H1 (cell line): Measurements from ENCODE around the gene SRRM3. TPM values are rescaled to one million over a fixed set of nuclear protein-coding genes. Genes with fewer than 3 reads are reported as not detected.

Experiments
- CTCF ChIA-PET: fragments of 300-600 bp; sonication (Branson Sonifier 250); formaldehyde crosslinking; loops from one replicate; lab custom pipeline; 2021; ENCODE audit not compliant: partially characterized antibody; lab: Charles Lee
- POLR2A ChIA-PET: fragments of 300-600 bp; sonication (Branson Sonifier 250); formaldehyde crosslinking; loops from one replicate; lab custom pipeline; 2021; ENCODE audit warnings: inconsistent platforms; ENCODE audit not compliant: partially characterized antibody; lab: Charles Lee
- DNase-seq, 2 experiments: peaks; one replicate each; pipeline versions ENCODE4 v3.0.0 to v3.0.0-alpha.2; 2010 to 2022; ENCODE audit warnings: low spot score in 2 of 2, low read depth in 1 of 2, mixed read lengths in 1 of 2
- FAIRE-seq: peaks from 2 replicates; lab custom pipeline; 2011; peaks lifted over from hg19 to GRCh38; lab: Jason Lieb, UNC
- H2AFZ ChIP-seq: 2 replicates; pipeline ENCODE4 v1.8.1; 2012; ENCODE audit warnings: low read length, inconsistent platforms
- H2AK5ac ChIP-seq: 2 replicates; pipeline ENCODE4 v1.6.1; 2013; ENCODE audit warnings: low read depth, low read length
- H2BK120ac ChIP-seq: replicated peaks from 2 replicates; pipeline ENCODE3; 2013; ENCODE audit warnings: low read depth, low read length, inconsistent platforms
- H2BK12ac ChIP-seq: 2 replicates; pipeline ENCODE4 v1.6.1; 2013; ENCODE audit warnings: low read depth, low read length
- H2BK15ac ChIP-seq: 2 replicates; pipeline ENCODE4 v1.6.1; 2013; ENCODE audit warnings: low read length
- H2BK20ac ChIP-seq: 2 replicates; pipeline ENCODE4 v1.6.1; 2013; ENCODE audit warnings: low read length
- H2BK5ac ChIP-seq: 2 replicates; pipeline ENCODE4 v1.6.1; 2013; ENCODE audit warnings: low read depth, low read length
- H3K14ac ChIP-seq: 2 replicates; pipeline ENCODE4 v1.6.1; 2013; ENCODE audit warnings: inconsistent platforms; ENCODE audit not compliant: insufficient read length
- H3K18ac ChIP-seq: 2 replicates; pipeline ENCODE4 v1.6.1; 2013; ENCODE audit warnings: low read length; ENCODE audit errors: extremely low read depth
- H3K23ac ChIP-seq: 2 replicates; pipeline ENCODE4 v1.6.1; 2013; ENCODE audit warnings: inconsistent platforms; ENCODE audit not compliant: insufficient read length
- H3K23me2 ChIP-seq: 2 replicates; pipeline ENCODE4 v1.6.1; 2013; ENCODE audit warnings: low read depth, low read length
- H3K27ac ChIP-seq: 2 replicates; pipeline ENCODE4 v1.6.1; 2011; ENCODE audit warnings: low read depth, low read length, inconsistent platforms
- H3K27me3 ChIP-seq, 4 experiments: replicated peaks in 1 of 4; 1 replicate in 1 of 4; 2 replicates in 3 of 4; pipeline versions ENCODE4 v1.6.1 to v1.8.1; 2011 to 2013; ENCODE audit warnings: low read length in 3 of 4, mild to moderate bottlenecking in 3 of 4, inconsistent platforms in 2 of 4, mixed read lengths in 2 of 4, moderate library complexity in 1 of 4; ENCODE audit not compliant: control insufficient read depth in 3 of 4, insufficient read depth in 3 of 4; ENCODE audit errors: extremely low read depth in 1 of 4
- H3K36me3 ChIP-seq, 4 experiments: 2 replicates each; pipeline versions ENCODE4 v1.6.1 to v1.8.1; 2011 to 2013; ENCODE audit warnings: mild to moderate bottlenecking in 4 of 4, low read length in 3 of 4, moderate library complexity in 2 of 4, control low read depth in 1 of 4, inconsistent platforms in 1 of 4; ENCODE audit not compliant: insufficient read depth in 4 of 4, control insufficient read depth in 2 of 4
- H3K4ac ChIP-seq: replicated peaks from 2 replicates; pipeline ENCODE3; 2013; ENCODE audit warnings: low read length, low read depth, mixed read lengths, inconsistent platforms; ENCODE audit not compliant: insufficient read length
- H3K4me1 ChIP-seq, 4 experiments: replicated peaks in 1 of 4; 1 replicate in 1 of 4; 2 replicates in 3 of 4; pipeline versions ENCODE4 v1.6.1 to v1.8.1; 2011 to 2013; ENCODE audit warnings: low read length in 3 of 4, inconsistent platforms in 2 of 4, mixed read lengths in 1 of 4; ENCODE audit not compliant: insufficient read depth in 4 of 4, control insufficient read depth in 3 of 4
- H3K4me2 ChIP-seq, 2 experiments: 2 replicates each; pipeline versions ENCODE4 v1.6.1 to v1.8.1; 2011 to 2013; ENCODE audit warnings: low read depth in 2 of 2, low read length in 2 of 2, control low read depth in 1 of 2, inconsistent platforms in 1 of 2, mild to moderate bottlenecking in 1 of 2; ENCODE audit not compliant: insufficient read depth in 1 of 2
- H3K4me3 ChIP-seq, 4 experiments: fragments of 200-600, 300-600 bp in 1 of 4; sonication (generic), shearing (Covaris generic), sonication (Bioruptor Twin) in 1 of 4; 2 replicates each; pipeline versions ENCODE4 v1.5.1 to v1.8.1; 2011 to 2016; ENCODE audit warnings: low read length in 4 of 4, low read depth in 3 of 4, control low read depth in 2 of 4, inconsistent platforms in 2 of 4, mild to moderate bottlenecking in 2 of 4, mixed read lengths in 1 of 4, moderate library complexity in 1 of 4; ENCODE audit not compliant: insufficient read depth in 2 of 4; ENCODE audit errors: extremely low read depth in 1 of 4
- H3K56ac ChIP-seq: replicated peaks from 2 replicates; pipeline ENCODE3; 2013; ENCODE audit warnings: low read depth, mild to moderate bottlenecking, mixed read lengths, low read length, inconsistent platforms; ENCODE audit not compliant: insufficient read length
- H3K79me1 ChIP-seq: 2 replicates; pipeline ENCODE4 v1.6.1; 2013; ENCODE audit warnings: low read depth, low read length, control low read depth
- H3K79me2 ChIP-seq, 2 experiments: 2 replicates each; pipeline versions ENCODE4 v1.6.1 to v1.8.1; 2012 to 2013; ENCODE audit warnings: low read length in 2 of 2, mild to moderate bottlenecking in 2 of 2, inconsistent platforms in 1 of 2; ENCODE audit not compliant: insufficient read depth in 2 of 2, control insufficient read depth in 1 of 2
- H3K9ac ChIP-seq, 4 experiments: replicated peaks in 1 of 4; 1 replicate in 1 of 4; 2 replicates in 3 of 4; pipeline versions ENCODE4 v1.6.1 to v1.8.1; 2011 to 2013; ENCODE audit warnings: low read depth in 3 of 4, low read length in 3 of 4, control low read depth in 2 of 4, mild to moderate bottlenecking in 2 of 4, moderate library complexity in 2 of 4, inconsistent platforms in 1 of 4; ENCODE audit errors: extremely low read depth in 1 of 4
- H3K9me3 ChIP-seq, 2 experiments: 2 replicates each; pipeline versions ENCODE4 v1.6.1 to v1.8.1; 2012 to 2013; ENCODE audit warnings: mild to moderate bottlenecking in 2 of 2, moderate library complexity in 2 of 2, control low read depth in 1 of 2, inconsistent platforms in 1 of 2, low read depth in 1 of 2, low read length in 1 of 2, mixed read lengths in 1 of 2; ENCODE audit not compliant: insufficient read depth in 2 of 2
- H4K20me1 ChIP-seq, 2 experiments: replicated peaks in 1 of 2; 2 replicates each; pipeline versions ENCODE3 to v1.8.1; 2011 to 2013; ENCODE audit warnings: inconsistent platforms in 2 of 2, low read length in 2 of 2, mild to moderate bottlenecking in 1 of 2; ENCODE audit not compliant: insufficient read depth in 2 of 2, control insufficient read depth in 1 of 2
- H4K5ac ChIP-seq: 2 replicates; pipeline ENCODE4 v1.6.1; 2013; ENCODE audit warnings: low read length, low read depth, mixed read lengths, inconsistent platforms; ENCODE audit not compliant: insufficient read length
- H4K8ac ChIP-seq: 2 replicates; pipeline ENCODE4 v1.8.0; 2013; ENCODE audit warnings: mild to moderate bottlenecking, moderate library complexity, low read length, inconsistent platforms; ENCODE audit not compliant: insufficient read depth; ENCODE audit errors: extremely low read depth
- H4K91ac ChIP-seq: replicated peaks from 2 replicates; pipeline ENCODE3; 2013; ENCODE audit warnings: low read length, mixed read lengths, inconsistent platforms; ENCODE audit not compliant: insufficient read length
- FOSL1 ChIP-seq: IDR thresholded peaks from 2 replicates; pipeline ENCODE4 v1.6.1; 2011; ENCODE audit warnings: mild to moderate bottlenecking, low read depth, low read length, moderate library complexity; ENCODE audit not compliant: insufficient read depth
- YY1 ChIP-seq: IDR thresholded peaks from 2 replicates; pipeline ENCODE4 v1.6.1; 2011; ENCODE audit warnings: low read depth, mild to moderate bottlenecking, low read length
- WGBS, 2 experiments: shearing (Covaris generic) in 1 of 2; methylation state at CpG; one replicate each; pipeline versions ENCODE4 v1.1.6 to v1.1.7; 2013 to 2015; ENCODE audit warnings: low lambda C conversion rate in 2 of 2, mixed read lengths in 2 of 2, inconsistent platforms in 1 of 2, low coverage in 1 of 2, missing lambda C conversion rate in 1 of 2; ENCODE audit not compliant: insufficient replicate concordance in 2 of 2, insufficient coverage in 1 of 2, insufficient read length in 1 of 2; ENCODE audit errors: extremely low coverage in 1 of 2, missing lambda C conversion rate in 1 of 2; 5-methylcytosine and 5-hydroxymethylcytosine counted together
- polyA plus RNA-seq, 7 experiments: library from polyadenylated mRNA; depleted of rRNA in 3 of 7; stranded (reverse) in 5 of 7; unstranded in 2 of 7; fragments of >200 nt in 5 of 7; fragments of 200-250 nt in 2 of 7; gene quantifications; 1 replicate in 5 of 7; 2 replicates in 1 of 7; 4 replicates in 1 of 7; pipeline versions ENCODE4 v1.2.1 to v1.2.3, GENCODE V29; 2011 to 2013; ENCODE audit warnings: missing spikeins in 2 of 7, mixed read lengths in 2 of 7
- total RNA-seq: library from RNA; stranded (reverse); fragmentation: NEBNext Ultra II Directional; extraction: Animal tissue kit (Norgen Biotek cat#: 25700); gene quantifications from 2 replicates; pipeline ENCODE4 v1.2.1, GENCODE V29; 2021

Gene SRRM3
- total and polyA plus RNA-seq, 2 of the 8 experiments (the other 6 are each of a cell fraction or from before 2014, with no cell fraction given): 10.4 to 17.4 TPM

DNA sequence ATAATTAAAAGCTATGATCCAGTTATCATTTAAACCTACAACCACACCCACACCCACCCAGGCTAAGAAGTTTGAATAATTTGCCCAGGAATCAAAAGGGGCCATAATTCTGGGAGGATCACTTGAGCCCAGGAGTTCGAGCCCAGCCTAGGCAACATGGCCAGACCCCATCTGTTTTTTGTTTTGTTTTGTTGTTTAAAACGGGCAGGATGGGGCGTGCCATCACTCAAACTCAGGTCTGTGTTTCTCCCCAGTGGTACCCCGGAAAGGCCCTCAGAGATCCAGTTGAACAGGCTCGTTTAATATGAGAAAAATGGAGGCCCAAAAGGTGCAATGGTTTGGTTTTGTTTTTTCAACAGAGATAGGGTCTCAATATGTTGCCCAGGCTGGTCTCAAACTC, 124.1 kb downstream of the SRRM3 start:
- peaks cover 22 to 57% (median 47%) of the 10 kb centered on the region in 4 experiments for H3K36me3 ChIP-seq
- CTCF ChIA-PET: no interaction called here
- no peak for TF ChIP-seq YY1
- TF ChIP-seq FOSL1: no peak

More for the DNA sequence above, 124.1 kb downstream of the SRRM3 start:
- no peak overlapping the region for H2AK5ac ChIP-seq
- no peak overlapping the region for H3K18ac ChIP-seq
- H4K20me1 ChIP-seq: peaks cover 24 to 33% of the 10 kb centered on the region in 2 experiments
- no peak overlapping the region for H3K9ac ChIP-seq
- DNase-seq (no peak), FAIRE-seq (no peak)
- WGBS, 2 experiments: 94% methylated on average over 5 of the region's 5 CpGs; no CpG with 5 or more reads in 1 of the 2 experiments
- H3K79me1 ChIP-seq: no peaks in the 10 kb centered on the region; the same call in 1 of the 2 replicates
- H3K23me2 ChIP-seq: no peaks in the 10 kb centered on the region
- H2BK20ac ChIP-seq: no peak overlapping the region
- H3K4me2 ChIP-seq: no peak overlapping the region
- no peak overlapping the region for H4K8ac ChIP-seq
- H3K4me3 ChIP-seq: no peak overlapping the region
- H3K27ac ChIP-seq: no peak overlapping the region
- POLR2A ChIA-PET: interaction anchor here (1.6 to 5.3 kb wide), 4 partner anchors 9 to 34 kb away, joined by 3 to 33 read pairs (median 16); no protein-coding TSS in a partner anchor
- no peak overlapping the region for H2BK120ac ChIP-seq
- H2BK15ac ChIP-seq: no peak overlapping the region
- no peak overlapping the region for H2BK12ac ChIP-seq
- H3K9me3 ChIP-seq: no peaks in the 10 kb centered on the region
- H3K14ac ChIP-seq: no peak overlapping the region
- no peak overlapping the region for H3K23ac ChIP-seq
- no peak overlapping the region for H4K91ac ChIP-seq
- no peak overlapping the region for H3K56ac ChIP-seq
- peaks cover 0 to 50% of the 10 kb centered on the region in 2 experiments; a peak in 3 of 4 replicates for H3K79me2 ChIP-seq
- no peak overlapping the region for H3K4ac ChIP-seq
- H4K5ac ChIP-seq: no peak overlapping the region
- no peaks in the 10 kb centered on the region for H3K27me3 ChIP-seq
- no peaks in the 10 kb centered on the region; a peak in 1 of 7 replicates for H3K4me1 ChIP-seq
- no peak overlapping the region for H2BK5ac ChIP-seq
- no peak overlapping the region for H2AFZ ChIP-seq
